ENCODE results near the gene DNLZ.

DNA sequence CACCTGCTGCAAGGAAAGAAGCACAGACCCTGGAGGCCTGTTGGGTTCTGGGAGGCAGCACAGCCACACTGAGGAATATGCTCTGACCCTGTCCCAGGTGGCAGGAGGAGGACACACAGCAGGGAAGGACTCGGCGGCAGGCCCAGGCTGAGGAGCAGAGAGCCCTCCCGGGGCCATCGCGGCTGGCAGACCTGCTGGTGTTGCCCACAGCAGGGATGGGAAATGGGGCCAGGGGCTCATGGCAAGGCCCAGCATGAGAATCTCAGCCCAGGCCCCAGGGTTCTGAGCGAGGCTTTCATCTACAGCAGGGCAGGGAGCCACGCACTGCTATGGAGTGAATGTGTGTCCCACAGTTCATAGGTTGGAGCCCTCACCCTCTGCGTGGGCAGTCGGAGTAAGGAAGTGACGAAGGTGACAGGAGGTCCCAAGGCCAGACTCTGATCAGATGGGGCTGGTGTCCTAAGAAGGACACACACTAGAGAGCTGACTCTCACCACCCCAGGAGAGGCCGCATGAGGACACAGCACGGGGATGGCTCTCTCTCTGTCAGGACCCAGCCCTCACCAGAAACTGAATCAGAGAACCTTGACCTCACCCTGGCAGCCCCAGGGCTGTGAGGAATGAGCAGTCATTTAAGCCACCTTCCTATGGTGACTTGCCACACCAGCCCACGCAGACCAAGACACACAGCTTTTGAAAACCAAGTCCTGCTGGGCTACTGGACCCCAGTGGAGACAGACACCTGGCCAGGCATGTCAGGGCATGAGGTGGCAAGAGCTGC lies 46.5 kb downstream of the DNLZ start:
- TF ChIP-seq POLR2A (IDR thresholded peaks at IDR 0.05; ENCODE audit: low read length) (no peak), GATA1 (IDR thresholded peaks at IDR 0.05; ENCODE audit: low read depth, low read length) (no peak)
